OCI-LY7 (cell line): ENCODE measurements around the gene CFAP20. TPM values are rescaled to one million over a fixed set of nuclear protein-coding genes. Genes with fewer than 3 reads are reported as not detected.

Source experiments
- BruUV-seq: library from RNA; stranded (reverse); fragments of 400-500 nt; replicated peaks from 2 replicates; lab custom pipeline; 2021; lab: Mats Ljungman, UMichigan
- CTCF ChIA-PET: fragments of 300-600 bp; sonication (Branson Sonifier 250); formaldehyde crosslinking; loops from one replicate; lab custom pipeline; 2022; ENCODE audit warnings: antibody characterized with exemption; ENCODE audit not compliant: unreplicated experiment; lab: Charles Lee
- POLR2A ChIA-PET: fragments of 300-600 bp; sonication (Branson Sonifier 250); formaldehyde crosslinking; loops from one replicate; lab custom pipeline; 2022; ENCODE audit warnings: antibody characterized with exemption; lab: Charles Lee
- DNase-seq: peaks from one replicate; pipeline ENCODE4 v3.0.0-alpha.2; 2015; ENCODE audit warnings: low spot score
- H2AFZ ChIP-seq: fragments of 200-600 bp; sonication (generic), shearing (Covaris generic); 2 replicates; pipeline ENCODE4 v1.6.1; 2014; ENCODE audit warnings: mild to moderate bottlenecking, antibody characterized with exemption, low read length, moderate library complexity
- H3K27ac ChIP-seq: fragments of 200-600 bp; sonication (generic); 2 replicates; pipeline ENCODE4 v1.5.1; 2014; ENCODE audit warnings: mixed run types, low read depth, mild to moderate bottlenecking, moderate library complexity, low read length, inconsistent platforms; ENCODE audit not compliant: poor library complexity, severe bottlenecking
- H3K36me3 ChIP-seq: fragments of 200-600 bp; sonication (generic); 2 replicates; pipeline ENCODE4 v1.6.1; 2014; ENCODE audit warnings: mild to moderate bottlenecking, antibody characterized with exemption, low read length, moderate library complexity, mixed read lengths; ENCODE audit not compliant: insufficient read depth
- H3K4me1 ChIP-seq: fragments of 200-600 bp; sonication (generic); 2 replicates; pipeline ENCODE4 v1.5.1; 2014; ENCODE audit warnings: mild to moderate bottlenecking, low read length; ENCODE audit not compliant: insufficient read depth, poor library complexity, severe bottlenecking
- H3K4me2 ChIP-seq: fragments of 200-600 bp; sonication (generic); 2 replicates; pipeline ENCODE4 v1.6.1; 2014; ENCODE audit warnings: mild to moderate bottlenecking, low read length
- H3K4me3 ChIP-seq: fragments of 200-600 bp; sonication (generic); 2 replicates; pipeline ENCODE4 v1.5.1; 2014; ENCODE audit warnings: mild to moderate bottlenecking, low read depth, low read length; ENCODE audit not compliant: poor library complexity, severe bottlenecking
- H3K79me2 ChIP-seq: fragments of 200-600 bp; sonication (generic); 2 replicates; pipeline ENCODE4 v1.6.1; 2016; ENCODE audit warnings: low read depth, mild to moderate bottlenecking, low read length, moderate library complexity, mixed read lengths; ENCODE audit not compliant: insufficient read depth
- H3K9me2 ChIP-seq: fragments of 200-600 bp; sonication (generic); 2 replicates; pipeline ENCODE4 v1.6.1; 2016; ENCODE audit warnings: mild to moderate bottlenecking, low read length, mixed read lengths; ENCODE audit not compliant: insufficient read depth
- H3K9me3 ChIP-seq: fragments of 200-600 bp; sonication (generic); 2 replicates; pipeline ENCODE4 v1.6.1; 2014; ENCODE audit warnings: mild to moderate bottlenecking, mixed run types, low read length, mixed read lengths
- H4K20me1 ChIP-seq: fragments of 200-600 bp; sonication (generic); 2 replicates; pipeline ENCODE4 v1.6.1; 2014; ENCODE audit warnings: mild to moderate bottlenecking, antibody characterized with exemption, low read length, moderate library complexity, mixed read lengths; ENCODE audit not compliant: insufficient read depth
- EZH2phosphoT487 ChIP-seq: fragments of 200-600 bp; sonication (generic); IDR thresholded peaks from 2 replicates; pipeline ENCODE4 v1.6.1; 2018; ENCODE audit warnings: low read depth, borderline replicate concordance, mild to moderate bottlenecking, mixed run types, antibody characterized with exemption, low read length, moderate library complexity, mixed read lengths
- intact Hi-C: fragments of 100-400 bp; cut with micrococcal nuclease; formaldehyde crosslinking; loops from one replicate; pipeline ENCODE4 v1.10.0; 2022; ENCODE audit not compliant: unreplicated experiment
- total RNA-seq, 2 experiments: library from RNA; depleted of rRNA in 1 of 2; stranded (reverse); fragments of >200 nt in 1 of 2; shearing (Covaris generic) in 1 of 2; gene quantifications; 2 replicates each; pipeline ENCODE4 v1.2.3, GENCODE V29; 2014 to 2022
- TF ChIP-seq, protein P1 (sequence below): fragments of 200-600 bp; sonication (generic); conservative IDR thresholded peaks from 2 replicates; pipeline ENCODE4 v1.5.1; 2014; ENCODE audit warnings: mild to moderate bottlenecking, antibody characterized with exemption, low read length, moderate library complexity, mixed read lengths

The CFAP20 gene
- total RNA-seq, 2 experiments from 2014 or later: 46.4 to 89.2 TPM

DNA sequence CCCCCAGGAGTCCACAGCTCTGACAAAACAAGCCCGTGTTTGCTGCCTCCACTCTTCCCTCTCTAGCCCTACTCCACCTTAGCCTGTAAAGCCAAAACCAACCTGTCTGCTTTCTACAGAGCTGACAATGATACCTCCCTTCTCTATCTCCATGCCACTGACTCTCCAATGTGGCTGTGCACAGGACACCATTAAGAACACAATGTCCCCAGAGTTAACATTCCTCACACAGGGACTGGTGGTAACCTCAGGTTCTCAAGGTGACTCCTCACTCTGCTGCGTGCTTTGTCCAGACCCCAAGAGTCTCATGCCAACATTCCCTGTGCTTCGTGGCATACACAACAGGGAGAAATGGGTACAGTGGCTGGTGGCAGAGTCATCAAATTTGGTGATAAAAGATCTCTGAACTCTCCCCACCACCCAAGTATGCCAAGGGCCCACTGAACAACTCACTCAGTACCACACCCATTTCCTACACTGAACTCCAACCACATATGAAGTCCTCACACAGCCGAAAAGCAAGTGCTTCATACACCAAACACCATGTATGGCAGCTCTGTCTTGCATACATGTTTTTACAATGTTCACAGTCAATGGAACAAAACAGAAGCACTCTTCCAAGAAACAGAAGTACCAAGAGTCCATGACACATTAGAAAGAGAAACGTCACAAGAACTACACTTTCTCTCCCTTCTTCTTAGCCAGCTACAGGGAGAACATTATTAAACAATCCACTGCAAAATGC, 47.6 kb upstream of the CFAP20 start:
- Histone ChIP-seq H3K4me2 (no peak overlapping the region), H3K4me1 (no peaks in the 10 kb centered on the region), H3K36me3 (peaks cover 99% of the 10 kb centered on the region), H2AFZ (no peak overlapping the region), H3K27ac (no peak overlapping the region), H3K4me3 (no peak overlapping the region), H3K9me2 (no peaks in the 10 kb centered on the region), H4K20me1 (no peaks in the 10 kb centered on the region), H3K9me3 (no peaks in the 10 kb centered on the region), H3K79me2 (no peaks in the 10 kb centered on the region)
- DNase-seq: no peak
- ChIA-PET POLR2A (interaction anchor here (0.9 kb wide), 1 partner anchor 48 kb away, joined by 3 read pairs; the partner anchor contains the start of gene CFAP20), CTCF (no interaction called here)
- intact Hi-C loops: no loop called here
- TF ChIP-seq, protein P1, sequence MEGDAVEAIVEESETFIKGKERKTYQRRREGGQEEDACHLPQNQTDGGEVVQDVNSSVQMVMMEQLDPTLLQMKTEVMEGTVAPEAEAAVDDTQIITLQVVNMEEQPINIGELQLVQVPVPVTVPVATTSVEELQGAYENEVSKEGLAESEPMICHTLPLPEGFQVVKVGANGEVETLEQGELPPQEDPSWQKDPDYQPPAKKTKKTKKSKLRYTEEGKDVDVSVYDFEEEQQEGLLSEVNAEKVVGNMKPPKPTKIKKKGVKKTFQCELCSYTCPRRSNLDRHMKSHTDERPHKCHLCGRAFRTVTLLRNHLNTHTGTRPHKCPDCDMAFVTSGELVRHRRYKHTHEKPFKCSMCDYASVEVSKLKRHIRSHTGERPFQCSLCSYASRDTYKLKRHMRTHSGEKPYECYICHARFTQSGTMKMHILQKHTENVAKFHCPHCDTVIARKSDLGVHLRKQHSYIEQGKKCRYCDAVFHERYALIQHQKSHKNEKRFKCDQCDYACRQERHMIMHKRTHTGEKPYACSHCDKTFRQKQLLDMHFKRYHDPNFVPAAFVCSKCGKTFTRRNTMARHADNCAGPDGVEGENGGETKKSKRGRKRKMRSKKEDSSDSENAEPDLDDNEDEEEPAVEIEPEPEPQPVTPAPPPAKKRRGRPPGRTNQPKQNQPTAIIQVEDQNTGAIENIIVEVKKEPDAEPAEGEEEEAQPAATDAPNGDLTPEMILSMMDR: no peak
- no peak for TF ChIP-seq EZH2phosphoT487
- BruUV-seq: no TSS peak

- POLR2A ChIA-PET: interaction anchor here (0.6 to 1.4 kb wide), 3 partner anchors 17 to 135 kb away, joined by 3 read pairs; a partner anchor contains a TSS
- no peak overlapping the region for H3K4me2 ChIP-seq
- no peak overlapping the region for H3K27ac ChIP-seq
- intact Hi-C loops: no loop called here
- no peaks in the 10 kb centered on the region for H3K79me2 ChIP-seq
- H3K9me3 ChIP-seq: no peaks in the 10 kb centered on the region
- no peaks in the 10 kb centered on the region for H4K20me1 ChIP-seq
- H3K4me1 ChIP-seq: no peaks in the 10 kb centered on the region
- TSS peak; percentile 14 for BruUV-seq
- CTCF ChIA-PET: no interaction called here
- H3K36me3 ChIP-seq: peaks cover 91% of the 10 kb centered on the region
- no peak for DNase-seq
- H3K4me3 ChIP-seq: no peak overlapping the region
- TF ChIP-seq, protein P1: no peak
- no peak for TF ChIP-seq EZH2phosphoT487
- no peaks in the 10 kb centered on the region for H3K9me2 ChIP-seq
- no peak overlapping the region for H2AFZ ChIP-seq
Observed at GRCh38 chr16:58170223-58170622, 41.0 kb upstream of the CFAP20 start.

DNA sequence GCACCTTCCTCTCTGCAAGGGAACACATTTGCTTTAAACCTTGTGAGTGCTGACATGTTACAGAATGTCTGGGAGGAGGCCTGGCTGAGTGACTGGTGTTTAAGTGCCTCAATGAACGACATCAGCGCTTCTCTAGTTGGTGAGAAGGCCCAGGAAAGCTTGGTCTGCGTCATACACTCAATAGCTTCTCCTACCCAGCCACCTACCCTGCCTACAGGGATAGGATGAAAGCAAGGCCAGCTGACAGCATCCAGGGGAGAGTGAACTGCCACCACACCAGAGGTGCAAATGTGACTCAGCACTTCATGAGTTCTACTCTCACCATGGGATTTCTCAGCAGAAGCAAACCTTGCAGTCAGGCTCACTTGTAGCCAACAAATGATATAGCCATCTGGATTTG, 31.7 kb upstream of the CFAP20 start:
- Histone ChIP-seq H2AFZ (no peak overlapping the region), H3K36me3 (peaks cover 73% of the 10 kb centered on the region), H3K9me3 (no peaks in the 10 kb centered on the region), H3K4me2 (no peak overlapping the region), H3K4me1 (no peaks in the 10 kb centered on the region), H3K9me2 (no peaks in the 10 kb centered on the region), H4K20me1 (no peaks in the 10 kb centered on the region), H3K27ac (no peak overlapping the region), H3K4me3 (no peak overlapping the region), H3K79me2 (no peaks in the 10 kb centered on the region)
- intact Hi-C loops: no loop called here
- ChIA-PET POLR2A (no interaction called here), CTCF (no interaction called here)
- BruUV-seq: no TSS peak
- DNase-seq: no peak
- TF ChIP-seq, protein P1: no peak
- no peak for TF ChIP-seq EZH2phosphoT487
